ENCODE data around the gene RPL35.

The RPL35 gene

GRCh38 chr9:124894035-124894740 is 32.4 kb upstream of the RPL35 start:
- TF ChIP-seq CTCF (conservative IDR thresholded peaks at IDR 0.05): no peak
- H3K27ac ChIP-seq: no peak overlapping the region

GRCh38 chr9:124890179-124890578 is 28.4 kb upstream of the RPL35 start:
- H3K27ac ChIP-seq: no peak overlapping the region
- no peak for TF ChIP-seq CTCF (conservative IDR thresholded peaks at IDR 0.05)

- no peak overlapping the region for H3K27ac ChIP-seq
- no peak for TF ChIP-seq CTCF (conservative IDR thresholded peaks at IDR 0.05)
These were observed 27.2 kb upstream of the RPL35 start for GRCh38 chr9:124889006-124889405.

GRCh38 chr9:124887832-124888231 is 26.1 kb upstream of the RPL35 start:
- H3K27ac ChIP-seq: no peak overlapping the region
- no peak for TF ChIP-seq CTCF (conservative IDR thresholded peaks at IDR 0.05)

- no peak overlapping the region for H3K27ac ChIP-seq
- no peak for TF ChIP-seq CTCF (conservative IDR thresholded peaks at IDR 0.05)
These were observed 25.2 kb upstream of the RPL35 start for GRCh38 chr9:124886866-124887492.

GRCh38 chr9:124886461-124886860 is 24.7 kb upstream of the RPL35 start:
- no peak for TF ChIP-seq CTCF (conservative IDR thresholded peaks at IDR 0.05)
- H3K27ac ChIP-seq: no peak overlapping the region

- no peak overlapping the region for H3K27ac ChIP-seq
- no peak for TF ChIP-seq CTCF (conservative IDR thresholded peaks at IDR 0.05)
These were observed 23.8 kb upstream of the RPL35 start for GRCh38 chr9:124885551-124885950.
